GM18909 (cell line): ENCODE data around the gene NPLOC4.
"Not testable (repeated sequence)": the region's sequence is repeated elsewhere in the genome, so short reads cannot be mapped to it uniquely, and the experiment has no call there.

Source experiments
- ATAC-seq: cut with Tn5 transposase; IDR thresholded peaks from one replicate; pipeline ENCODE4 v1.9.1; 2021; ENCODE audit warnings: mild to moderate bottlenecking; ENCODE audit not compliant: unreplicated experiment, poor library complexity

NPLOC4 gene

GRCh38 chr17:81636505-81637288 is at the start of gene NPLOC4, which contains the start of gene TSPAN10:
Gene NPLOC4 (minus strand): TSS chr17:81637112. CDS start chr17:81636930, 182 bp downstream.
Gene TSPAN10 (plus strand): TSS chr17:81637196. CDS start chr17:81642413, 5,217 bp downstream.
- ATAC-seq = peak; percentile 87

DNA sequence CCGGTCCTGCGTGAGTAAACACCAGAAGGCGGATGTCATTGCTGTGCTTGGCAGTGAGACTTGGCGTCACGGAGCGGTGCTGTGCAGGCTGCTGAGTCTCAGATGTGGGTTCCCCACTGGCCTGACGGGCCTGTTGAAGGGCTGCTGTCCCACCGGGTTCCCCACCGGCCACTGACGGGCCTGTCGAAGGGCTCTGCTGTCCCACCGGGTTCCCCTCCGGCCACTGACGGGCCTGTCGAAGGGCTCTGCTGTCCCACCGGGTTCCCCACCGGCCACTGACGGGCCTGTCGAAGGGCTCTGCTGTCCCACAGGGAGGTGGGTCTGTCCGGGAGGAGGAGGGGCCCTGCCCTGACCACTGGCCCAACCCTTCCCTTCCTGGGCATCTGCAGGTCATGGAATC is 49.7 kb upstream of the NPLOC4 start:
- no peak for ATAC-seq

GRCh38 chr17:81685108-81685507 is 48.2 kb upstream of the NPLOC4 start:
- no peak for ATAC-seq

GRCh38 chr17:81684442-81684911 is 47.6 kb upstream of the NPLOC4 start:
- ATAC-seq = no peak

- ATAC-seq = peak; percentile 92
Observed at GRCh38 chr17:81683584-81684441, 46.9 kb upstream of the NPLOC4 start, which contains the start of the genes ARL16 and HGS. Gene ARL16 (minus strand): TSS chr17:81683797. CDS start chr17:81683753, 44 bp downstream. Gene HGS (plus strand): TSS chr17:81684011. CDS start chr17:81684067, 56 bp downstream.

GRCh38 chr17:81683208-81683583 is 46.3 kb upstream of the NPLOC4 start:
- ATAC-seq = peak; percentile 3

DNA sequence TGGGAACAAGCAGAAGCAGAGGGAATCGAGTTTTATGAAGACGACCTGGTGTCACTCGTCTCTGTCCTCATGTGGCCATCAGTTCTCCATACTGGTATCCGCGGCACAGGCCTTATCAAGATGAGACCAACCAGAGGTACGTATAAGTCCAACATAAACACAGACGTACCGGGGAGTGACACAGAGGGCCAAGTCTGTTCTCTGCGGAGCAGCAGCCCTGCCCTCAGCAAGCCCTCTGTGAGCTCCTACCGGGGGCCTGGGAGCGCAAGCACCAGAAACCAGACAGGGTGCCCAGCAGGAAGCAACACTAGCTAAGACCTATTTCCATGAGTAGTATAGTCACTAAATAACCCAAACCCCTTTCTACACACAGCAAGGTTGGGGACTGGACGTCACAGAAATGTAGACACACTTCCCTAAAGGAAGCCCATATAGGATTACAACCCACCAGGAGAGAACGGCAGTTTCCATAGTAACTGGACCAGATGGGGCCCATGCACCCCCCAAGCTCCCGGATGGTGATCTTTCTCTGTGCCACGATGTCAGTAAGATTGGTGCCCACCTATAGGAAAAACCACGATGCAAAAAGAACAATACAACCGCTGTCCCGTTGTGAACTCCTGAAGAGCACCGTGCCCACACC is 45.8 kb upstream of the NPLOC4 start:
- no peak for ATAC-seq

GRCh38 chr17:81681672-81682071 is 44.8 kb upstream of the NPLOC4 start:
- no peak for ATAC-seq

GRCh38 chr17:81680150-81680549 is 43.2 kb upstream of the NPLOC4 start:
- no peak for ATAC-seq

- no peak for ATAC-seq
Observed at GRCh38 chr17:81676906-81677305, 40.0 kb upstream of the NPLOC4 start.

DNA sequence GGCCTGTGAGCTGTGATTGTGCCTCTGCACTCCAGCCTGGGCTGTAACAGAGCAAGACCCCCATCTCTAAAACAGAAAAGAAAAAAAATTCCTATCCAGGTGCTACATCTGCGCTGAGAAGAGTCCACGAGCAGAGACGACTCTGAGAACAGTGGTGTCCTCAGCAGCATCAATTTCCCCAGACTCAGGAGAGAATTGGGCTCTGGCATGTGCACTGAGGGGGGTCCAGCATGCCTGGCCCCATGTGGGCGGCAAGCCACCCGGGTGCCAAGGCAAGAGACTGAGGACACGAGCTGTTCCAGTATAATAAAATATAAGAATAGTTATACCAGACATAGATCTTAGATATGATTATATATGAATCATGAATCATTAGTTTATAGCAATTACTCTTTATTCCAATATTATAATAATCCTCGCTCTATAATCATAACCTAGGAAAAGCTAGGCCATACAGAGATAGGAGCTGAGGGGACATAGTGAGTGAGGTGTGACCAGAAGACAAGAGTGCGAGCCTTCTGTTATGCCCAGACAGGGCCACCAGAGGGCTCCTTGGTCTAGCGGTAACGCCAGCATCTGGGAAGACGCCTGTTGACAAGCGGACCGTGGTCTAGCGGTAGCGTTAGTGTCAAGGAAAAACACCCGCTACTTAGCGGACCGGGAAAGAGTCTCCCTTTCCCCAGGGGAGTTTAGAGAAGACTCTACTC is 38.8 kb upstream of the NPLOC4 start:
- ATAC-seq = not testable (repeated sequence)

- no peak for ATAC-seq
Observed at GRCh38 chr17:81673561-81674258, 36.8 kb upstream of the NPLOC4 start.

DNA sequence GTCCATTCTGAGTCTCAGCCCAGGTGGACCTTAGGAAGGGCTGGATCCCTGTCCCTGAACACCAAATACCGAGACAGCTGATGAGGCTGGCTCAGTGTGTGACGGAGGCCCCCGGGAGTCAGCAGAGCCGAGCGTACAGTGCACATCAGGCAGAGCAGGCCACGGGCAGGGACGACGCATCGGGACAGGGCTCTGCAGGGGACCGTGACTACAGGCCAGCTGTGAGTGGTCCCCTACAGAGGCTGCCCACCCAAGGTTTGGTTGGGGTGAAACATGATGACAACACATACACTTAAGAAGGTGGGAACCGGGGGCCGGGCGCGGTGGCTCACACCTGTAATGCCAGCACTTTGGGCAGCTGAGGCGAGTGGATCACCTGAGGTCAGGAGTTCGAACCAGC is 36.0 kb upstream of the NPLOC4 start:
- no peak for ATAC-seq

- no peak for ATAC-seq
Observed at GRCh38 chr17:81672504-81672903, 35.6 kb upstream of the NPLOC4 start.

DNA sequence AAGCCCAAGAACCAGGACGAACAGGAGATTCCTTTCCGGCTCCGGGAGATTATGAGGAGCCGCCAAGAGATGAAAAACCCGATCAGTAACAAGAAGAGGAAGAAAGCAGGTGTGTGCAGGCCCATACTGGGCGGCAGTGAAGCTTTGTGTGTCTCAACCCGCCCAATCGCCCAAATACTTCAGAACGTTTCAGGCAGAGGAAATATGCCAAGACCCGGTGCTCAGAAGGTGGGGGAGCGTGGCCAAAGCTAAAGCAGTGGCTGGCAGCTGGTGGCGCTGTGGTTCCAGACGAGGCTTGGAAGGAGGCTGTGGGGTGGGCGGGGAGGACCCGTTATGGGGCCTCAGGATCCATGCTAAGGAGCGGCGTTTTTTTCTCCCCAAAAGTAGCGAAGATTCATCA is 30.8 kb upstream of the NPLOC4 start:
- no peak for ATAC-seq

DNA sequence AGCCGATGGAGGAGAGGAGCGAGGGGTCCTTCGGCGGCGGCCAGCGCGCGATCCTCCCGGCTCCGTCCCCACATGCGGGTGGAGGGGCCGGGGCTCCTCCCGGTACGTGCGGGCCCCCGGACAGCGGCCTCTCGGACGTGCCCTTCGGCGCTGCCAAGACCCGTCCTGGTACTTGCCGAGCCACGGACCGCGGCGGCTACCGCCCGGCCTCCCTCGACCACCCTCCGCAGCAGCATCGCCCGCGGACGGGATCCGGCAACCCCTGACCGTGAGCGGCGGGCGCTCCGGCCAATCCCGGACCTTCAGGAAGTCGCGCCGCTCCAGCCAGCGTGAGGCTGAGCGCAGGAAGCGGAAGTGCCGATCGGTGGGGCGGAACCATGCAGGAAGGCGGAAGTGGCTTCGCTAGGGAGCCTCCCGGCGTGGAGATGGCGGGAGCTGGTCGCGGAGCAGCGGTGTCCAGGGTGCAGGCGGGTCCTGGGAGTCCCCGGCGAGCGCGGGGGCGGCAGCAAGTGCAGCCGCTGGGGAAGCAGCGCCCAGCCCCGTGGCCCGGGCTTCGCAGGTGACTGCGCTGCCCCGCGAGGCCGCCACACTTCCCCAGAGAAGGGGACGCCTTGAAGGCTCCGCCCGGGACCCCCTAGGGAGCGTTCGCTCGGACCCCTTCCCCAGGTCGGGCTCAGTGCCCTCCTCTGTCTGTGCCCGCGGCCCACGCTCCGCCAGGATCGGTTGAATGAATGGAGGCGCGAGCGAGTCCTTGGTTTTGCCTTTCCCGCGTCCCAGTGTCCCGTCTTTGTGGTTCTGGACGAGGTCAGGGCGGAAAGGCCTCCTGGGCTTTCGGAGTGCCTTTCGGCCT is 29.7 kb upstream of the NPLOC4 start, which contains the start of the genes CCDC137 and OXLD1:
TSS of gene CCDC137 (plus strand) at position 396 of the 850 bp plus-strand sequence. CDS start at position 426, 30 bp downstream.
TSS of gene OXLD1 (minus strand) at position 264 of the 850 bp plus-strand sequence. CDS start at position 236, 28 bp downstream.
- ATAC-seq = peak; percentile 92

DNA sequence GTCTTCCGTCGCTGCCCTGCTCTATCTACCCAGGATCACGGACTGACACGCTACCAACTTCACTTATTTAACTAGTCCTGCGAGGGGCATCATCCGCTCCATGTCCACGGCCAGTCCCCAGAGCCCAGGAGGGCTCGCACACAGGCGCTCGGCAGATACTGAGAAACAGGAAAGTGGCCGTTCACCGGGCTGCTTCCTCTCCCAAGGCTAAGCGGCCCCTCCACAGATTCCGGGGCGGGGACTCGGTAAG is 29.1 kb upstream of the NPLOC4 start:
- no peak for ATAC-seq
